HG03442 (cell line): ENCODE data around the gene RBM47.

Experiments used
- ATAC-seq: cut with Tn5 transposase; IDR thresholded peaks from one replicate; pipeline ENCODE4 v1.9.1; 2021; ENCODE audit warnings: mild to moderate bottlenecking, moderate library complexity; ENCODE audit not compliant: unreplicated experiment

RBM47 gene

DNA sequence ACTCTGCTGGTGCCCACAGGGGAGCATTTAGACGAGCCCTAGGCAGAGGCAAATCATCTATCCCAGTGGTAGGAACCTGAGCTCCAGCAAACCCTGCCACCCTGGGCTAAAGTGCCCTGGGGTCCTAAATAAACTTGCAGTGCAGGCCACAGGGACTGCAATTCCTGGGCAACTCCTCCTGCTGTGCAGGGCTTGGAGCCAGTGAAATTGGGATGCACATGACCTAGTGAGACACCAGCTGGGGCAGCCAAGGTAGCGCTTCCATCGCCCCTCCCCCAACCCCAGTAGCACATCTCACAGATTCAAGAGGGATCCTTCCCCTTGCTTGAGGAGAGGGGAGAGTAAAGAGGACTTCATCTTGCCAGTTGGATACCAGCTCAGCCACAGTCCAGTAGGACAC, 250.4 kb downstream of the RBM47 start:
- ATAC-seq = no peak

DNA sequence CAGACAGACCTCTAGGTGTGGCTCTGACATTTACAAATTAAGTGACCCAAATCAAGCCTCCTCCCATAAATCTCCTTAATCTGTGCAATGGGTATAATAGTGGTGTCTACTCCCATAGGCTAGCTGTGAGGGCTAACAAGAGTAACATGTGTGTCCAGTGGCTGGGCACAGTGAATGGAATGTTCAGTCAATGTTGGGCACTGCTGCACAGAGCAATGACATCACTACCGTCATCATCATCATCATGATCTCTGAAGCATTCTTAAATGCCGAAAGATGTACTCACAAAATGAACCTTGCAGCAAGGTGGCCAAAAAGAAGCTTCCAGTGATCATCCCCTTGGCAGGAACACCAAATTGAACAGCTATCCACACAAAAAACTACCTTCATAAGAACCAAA, 251.0 kb downstream of the RBM47 start:
- no peak for ATAC-seq

GRCh38 chr4:40377512-40378365, 251.9 kb downstream of the RBM47 start:
- ATAC-seq = no peak

- no peak for ATAC-seq
Observed at GRCh38 chr4:40375620-40376019, 254.0 kb downstream of the RBM47 start.

- ATAC-seq = no peak
Observed at GRCh38 chr4:40375095-40375494, 254.6 kb downstream of the RBM47 start.

GRCh38 chr4:40373636-40374035, 256.0 kb downstream of the RBM47 start:
- no peak for ATAC-seq
